SJSA1 (cell line): Measurements from ENCODE around the gene PDZD2. TPM values are rescaled to one million over a fixed set of nuclear protein-coding genes. Genes with fewer than 3 reads are reported as not detected.

Experiments used
- DNase-seq, 2 experiments: peaks; one replicate each; pipeline ENCODE4 v3.0.0-alpha.2; 2015 to 2020; ENCODE audit warnings: low spot score in 2 of 2, low read depth in 1 of 2
- H3K27ac ChIP-seq: fragments of 250-450 bp; sonication (Bioruptor Pico); 2 replicates; pipeline ENCODE4 v1.5.1; 2020; ENCODE audit warnings: mild to moderate bottlenecking, moderate library complexity
- H3K27me3 ChIP-seq: fragments of 250-450 bp; sonication (Bioruptor Pico); replicated peaks from 2 replicates; pipeline ENCODE4 v1.5.1; 2020; ENCODE audit warnings: mild to moderate bottlenecking, moderate library complexity
- H3K36me3 ChIP-seq: fragments of 250-450 bp; sonication (Bioruptor Pico); 2 replicates; pipeline ENCODE4 v1.5.1; 2020; ENCODE audit warnings: mild to moderate bottlenecking
- H3K4me1 ChIP-seq: fragments of 250-450 bp; sonication (Bioruptor Pico); replicated peaks from 2 replicates; pipeline ENCODE4 v1.6.1; 2021; ENCODE audit warnings: mild to moderate bottlenecking
- H3K4me3 ChIP-seq: fragments of 250-450 bp; sonication (Bioruptor Pico); 2 replicates; pipeline ENCODE4 v1.5.1; 2020; ENCODE audit warnings: mild to moderate bottlenecking
- H3K9me3 ChIP-seq: fragments of 250-450 bp; sonication (Bioruptor Pico); replicated peaks from 2 replicates; pipeline ENCODE4 v1.5.1; 2020; ENCODE audit warnings: mild to moderate bottlenecking
- total RNA-seq: library from RNA; depleted of rRNA; stranded (reverse); fragments of >200 nt; shearing (Covaris generic); gene quantifications from 2 replicates; pipeline ENCODE4 v1.2.3, GENCODE V29; 2014

The PDZD2 gene
- total RNA-seq, 1 experiment from 2014 or later, result 0.16 TPM

DNA sequence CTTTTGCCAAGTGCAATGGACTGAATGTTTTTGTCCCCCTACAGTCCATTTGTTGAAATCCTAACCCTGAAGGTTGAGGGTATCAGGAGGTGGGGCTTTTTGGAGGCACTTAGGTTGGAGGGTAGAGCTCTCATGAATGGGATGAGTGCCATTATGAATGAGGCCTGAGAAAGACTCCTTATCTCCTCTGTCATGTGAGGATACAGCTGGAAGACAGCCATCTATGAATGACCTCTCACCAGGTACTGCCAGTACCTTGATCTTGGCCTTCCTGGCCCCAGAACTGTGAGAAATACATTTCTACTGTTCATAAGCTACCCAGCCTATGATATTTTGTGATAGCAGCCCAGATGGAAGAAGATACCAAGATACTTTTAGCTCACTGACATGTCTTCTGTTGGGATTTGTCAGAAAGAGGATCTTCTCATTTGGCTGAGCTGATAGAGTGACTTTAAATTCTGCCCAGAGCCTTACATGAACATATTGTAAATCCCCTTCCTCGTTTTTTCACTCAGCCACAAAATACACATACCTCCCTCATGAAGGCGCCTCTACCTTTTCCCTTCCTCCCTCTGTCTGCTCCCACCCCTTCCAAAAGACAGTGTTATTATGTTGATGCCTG lies 256.4 kb downstream of the PDZD2 start:
- no peaks in the 10 kb centered on the region for H3K27me3 ChIP-seq

DNA sequence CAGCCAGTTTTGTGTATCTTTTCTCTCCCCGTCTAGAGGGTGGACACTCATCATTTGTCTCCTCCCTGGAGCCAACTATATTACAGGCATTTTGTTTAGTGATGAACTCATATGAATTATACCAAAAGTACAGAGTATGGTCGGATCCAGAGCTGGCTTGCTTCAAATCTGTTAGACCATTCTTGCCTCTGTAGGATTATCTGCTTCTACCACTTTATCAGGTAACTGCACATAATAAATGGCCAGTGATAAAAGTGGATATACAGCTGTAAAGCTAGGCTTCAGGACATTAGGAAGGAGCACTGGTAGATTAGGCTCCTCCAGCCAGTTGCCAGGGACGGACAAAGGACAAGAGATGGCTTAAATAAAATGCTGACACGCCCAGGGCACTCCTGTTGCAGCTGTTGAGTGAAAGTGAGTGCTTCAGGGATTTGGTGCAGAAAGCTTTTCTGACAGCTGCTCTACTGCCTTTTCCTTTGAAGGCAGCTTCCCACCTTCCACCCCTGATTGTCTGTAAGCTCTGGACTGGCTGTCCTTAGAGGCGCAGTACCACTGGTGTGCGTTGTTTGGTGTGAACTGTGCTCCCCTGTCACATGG lies 259.2 kb downstream of the PDZD2 start:
- no peak overlapping the region for H3K4me3 ChIP-seq
- H3K9me3 ChIP-seq, result no peaks in the 10 kb centered on the region
- DNase-seq, result no peak
- no peaks in the 10 kb centered on the region for H3K4me1 ChIP-seq
- H3K27me3 ChIP-seq, result no peaks in the 10 kb centered on the region
- no peaks in the 10 kb centered on the region for H3K36me3 ChIP-seq
- H3K27ac ChIP-seq, result no peak overlapping the region

More for the DNA sequence above, 256.4 kb downstream of the PDZD2 start:
- H3K27ac ChIP-seq, result no peak overlapping the region
- H3K4me1 ChIP-seq, result no peaks in the 10 kb centered on the region
- DNase-seq, result no peak
- no peaks in the 10 kb centered on the region for H3K9me3 ChIP-seq
- H3K36me3 ChIP-seq, result no peaks in the 10 kb centered on the region
- H3K4me3 ChIP-seq, result no peak overlapping the region

DNA sequence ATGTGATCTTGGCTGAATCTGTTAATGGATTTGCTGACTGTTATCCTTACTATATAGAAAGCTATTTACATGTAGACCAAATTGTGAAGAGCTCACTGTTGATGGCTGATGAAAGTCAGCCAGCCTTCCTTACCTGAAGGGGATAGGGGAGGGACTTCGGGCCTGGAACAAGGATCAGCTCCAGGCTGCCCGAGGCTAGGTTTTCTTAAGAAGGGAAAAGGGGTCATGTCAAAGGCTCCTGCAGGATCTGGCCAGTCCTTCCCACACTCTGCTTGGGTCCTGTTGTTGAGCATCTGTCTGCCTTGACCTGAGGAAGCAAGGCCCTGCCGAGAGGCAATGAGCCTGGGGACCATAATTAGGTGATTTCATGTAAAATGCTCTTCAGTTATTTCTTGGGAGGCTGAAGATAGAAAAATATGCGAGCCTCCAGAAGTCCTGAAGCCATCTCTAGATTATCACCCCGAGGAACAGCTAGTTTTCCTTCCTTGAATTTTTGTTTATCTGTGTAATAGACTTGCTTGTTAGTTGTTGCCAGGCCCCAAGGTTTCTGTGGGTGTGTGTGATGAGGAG lies 261.4 kb downstream of the PDZD2 start:
- Histone ChIP-seq H3K27me3 (no peaks in the 10 kb centered on the region), H3K27ac (no peak overlapping the region), H3K9me3 (no peaks in the 10 kb centered on the region), H3K4me3 (no peak overlapping the region), H3K36me3 (no peaks in the 10 kb centered on the region), H3K4me1 (no peaks in the 10 kb centered on the region)
- DNase-seq, result no peak

DNA sequence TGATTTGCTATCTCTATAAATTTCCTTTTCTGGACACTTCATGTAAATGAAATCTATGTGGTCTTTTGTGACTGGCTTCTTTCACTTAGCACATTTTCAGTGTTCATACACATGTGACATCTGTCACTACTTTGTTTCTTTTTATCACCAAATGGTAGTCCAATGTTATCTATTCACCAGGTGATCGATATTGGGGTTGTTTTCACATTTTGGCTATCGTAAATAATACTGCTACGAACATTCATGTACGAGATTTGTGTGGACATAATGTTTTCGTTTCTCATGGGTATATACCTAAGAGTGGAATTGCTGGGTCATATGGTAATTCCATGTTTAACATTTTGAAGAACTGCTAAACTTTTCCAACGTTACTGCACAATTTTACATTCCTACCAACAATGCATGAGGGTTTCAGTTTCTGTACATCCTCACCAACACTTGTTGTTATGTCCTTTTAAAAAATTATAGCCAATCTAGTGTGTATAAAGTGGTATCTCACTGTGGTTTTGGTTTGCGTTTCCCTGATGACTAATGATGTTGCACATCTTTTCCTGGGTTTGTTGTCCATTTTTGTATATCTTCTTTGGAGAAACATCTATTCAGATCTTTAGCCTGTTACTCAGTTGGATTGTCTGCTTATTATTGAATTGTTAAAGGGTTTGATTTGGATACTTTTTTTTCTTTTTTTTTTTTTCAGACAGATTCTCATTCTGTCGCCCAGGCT lies 263.0 kb downstream of the PDZD2 start:
- H3K36me3 ChIP-seq, result no peaks in the 10 kb centered on the region
- no peak overlapping the region for H3K27ac ChIP-seq
- no peaks in the 10 kb centered on the region for H3K4me1 ChIP-seq
- no peaks in the 10 kb centered on the region for H3K27me3 ChIP-seq
- no peak overlapping the region for H3K4me3 ChIP-seq
- DNase-seq, result no peak
- no peaks in the 10 kb centered on the region for H3K9me3 ChIP-seq

DNA sequence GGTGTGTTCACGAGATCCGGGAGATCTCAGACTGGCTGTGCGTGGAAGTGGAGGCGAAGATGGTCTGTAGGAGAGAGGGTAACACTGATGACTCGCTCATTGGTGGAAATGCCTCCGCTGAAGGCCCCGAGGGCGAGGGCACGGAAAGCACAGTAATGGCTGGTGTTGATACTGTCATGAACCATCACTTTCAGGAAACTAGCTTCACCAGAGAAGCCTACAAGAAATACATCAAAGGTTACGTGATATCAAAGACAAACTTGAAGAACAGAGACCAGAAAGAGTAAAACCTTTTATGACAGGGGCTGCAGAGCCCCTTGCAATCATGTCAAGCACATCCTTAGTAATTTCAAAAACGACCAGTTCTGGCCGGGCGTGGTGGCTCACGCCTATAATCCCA lies 269.5 kb downstream of the PDZD2 start:
- no peaks in the 10 kb centered on the region for H3K9me3 ChIP-seq
- H3K4me3 ChIP-seq, result no peak overlapping the region
- no peak overlapping the region for H3K27ac ChIP-seq
- no peak for DNase-seq
- no peaks in the 10 kb centered on the region for H3K36me3 ChIP-seq
- H3K4me1 ChIP-seq, result no peaks in the 10 kb centered on the region
- no peaks in the 10 kb centered on the region for H3K27me3 ChIP-seq

DNA sequence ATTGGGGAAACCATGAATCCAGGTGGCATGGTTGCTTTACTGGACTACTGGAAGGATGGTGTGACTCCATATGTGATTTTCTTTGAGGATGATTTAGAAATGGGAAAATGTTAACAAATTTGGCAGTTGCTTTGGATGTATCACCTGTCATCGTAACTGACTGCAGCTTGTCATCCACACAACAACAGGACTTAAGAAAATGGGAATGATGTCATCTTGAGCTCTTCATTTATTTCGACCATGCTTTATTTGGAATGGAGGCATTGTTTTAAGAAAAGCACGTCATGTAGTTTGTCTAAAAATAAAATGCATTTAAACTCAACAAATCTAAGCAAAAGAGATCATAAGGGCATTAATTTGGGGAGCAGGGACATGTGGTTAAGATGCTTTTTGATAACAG lies 270.1 kb downstream of the PDZD2 start:
- Histone ChIP-seq H3K27ac (no peak overlapping the region), H3K9me3 (no peaks in the 10 kb centered on the region), H3K4me1 (no peaks in the 10 kb centered on the region), H3K36me3 (no peaks in the 10 kb centered on the region), H3K4me3 (no peak overlapping the region), H3K27me3 (no peaks in the 10 kb centered on the region)
- no peak for DNase-seq

DNA sequence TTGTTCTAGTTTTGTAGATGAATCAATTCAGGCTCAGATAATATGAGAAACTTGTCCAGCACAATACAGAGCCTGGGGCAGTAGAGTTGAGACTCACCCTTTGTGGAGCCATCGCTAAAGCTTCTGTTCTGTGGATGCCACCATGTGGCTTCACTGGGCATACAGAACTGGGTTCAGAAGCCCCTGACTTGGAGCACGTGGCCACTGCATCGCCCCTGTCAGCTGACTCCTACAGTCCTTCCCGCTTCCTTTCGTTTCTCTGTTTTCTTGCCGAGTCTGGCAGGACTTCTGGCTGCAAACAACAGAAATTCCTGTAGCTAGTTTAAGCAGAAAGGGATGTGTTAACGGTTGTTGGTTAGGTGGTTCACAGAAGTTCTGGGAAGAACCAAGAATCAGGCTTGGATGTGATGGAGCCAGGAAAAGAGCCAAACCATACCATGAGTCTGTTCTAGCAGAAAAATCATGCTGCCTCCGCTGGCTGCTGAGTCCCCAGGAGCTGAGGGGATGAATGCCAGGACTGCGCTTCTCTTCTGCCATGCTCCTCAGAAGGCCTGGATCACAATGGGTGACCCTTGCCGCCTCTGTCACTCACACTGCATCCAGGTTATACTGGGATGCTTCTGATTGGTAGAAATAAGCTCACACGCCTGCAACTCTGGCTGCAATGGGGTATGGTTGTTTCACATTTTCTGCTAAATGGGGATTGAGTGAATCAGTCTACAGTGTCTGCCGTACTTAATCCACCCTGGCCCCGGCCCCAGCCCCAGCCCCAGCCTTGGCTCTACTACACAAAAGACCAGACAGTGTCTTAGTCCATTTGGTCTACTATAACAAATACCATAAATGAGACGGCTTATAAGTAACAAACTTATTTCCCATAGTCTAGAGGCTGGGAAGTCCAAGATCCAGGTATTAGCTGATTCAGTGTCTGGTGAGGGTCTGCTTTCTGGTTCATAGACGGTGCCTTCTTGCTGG lies 272.6 kb downstream of the PDZD2 start:
- Histone ChIP-seq H3K27me3 (no peaks in the 10 kb centered on the region), H3K27ac (no peak overlapping the region), H3K4me1 (no peaks in the 10 kb centered on the region), H3K4me3 (no peak overlapping the region), H3K9me3 (no peaks in the 10 kb centered on the region), H3K36me3 (no peaks in the 10 kb centered on the region)
- no peak for DNase-seq

DNA sequence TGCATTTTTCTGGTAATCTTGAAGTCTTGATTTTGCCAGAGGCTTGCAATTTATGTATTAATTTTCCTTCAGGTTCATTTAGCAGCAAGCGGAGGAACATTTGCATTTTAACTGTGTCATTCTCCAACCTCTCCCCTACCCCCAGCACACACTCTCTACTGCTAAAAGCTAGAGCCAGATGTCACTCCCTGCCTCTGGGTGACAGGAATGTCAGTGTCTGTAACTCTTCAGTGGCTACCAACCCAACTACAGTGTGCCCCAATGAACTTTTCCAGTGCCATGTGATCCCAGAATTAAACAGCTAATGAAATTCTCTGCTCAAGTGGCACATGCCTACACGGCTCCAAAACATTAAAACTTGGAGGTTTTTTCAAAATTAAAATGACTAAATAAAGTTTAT lies 274.9 kb downstream of the PDZD2 start:
- H3K9me3 ChIP-seq, result no peaks in the 10 kb centered on the region
- no peak overlapping the region for H3K4me3 ChIP-seq
- H3K27me3 ChIP-seq, result no peaks in the 10 kb centered on the region
- no peaks in the 10 kb centered on the region for H3K4me1 ChIP-seq
- no peak overlapping the region for H3K27ac ChIP-seq
- DNase-seq, result no peak
- H3K36me3 ChIP-seq, result no peaks in the 10 kb centered on the region

DNA sequence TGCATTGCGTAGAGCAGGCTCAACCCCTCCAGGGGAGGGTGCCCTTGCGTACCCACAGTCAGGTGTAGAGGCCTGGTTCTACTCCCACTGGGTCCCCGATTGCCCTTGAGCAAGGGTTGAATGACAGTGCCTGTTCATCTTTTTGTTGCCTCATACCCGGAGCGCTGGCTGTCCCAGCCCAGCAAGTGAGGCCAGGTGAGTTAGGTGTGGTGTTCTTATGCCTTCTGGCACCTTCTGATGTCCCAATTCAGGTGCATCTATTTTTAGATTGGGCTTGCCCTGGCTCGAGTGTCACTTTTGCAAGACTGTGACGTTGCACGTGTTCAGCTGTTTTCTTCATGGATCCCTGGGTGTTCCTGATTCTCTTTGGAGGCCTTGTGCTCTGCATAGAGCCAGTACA lies 277.4 kb downstream of the PDZD2 start:
- Histone ChIP-seq H3K4me3 (no peak overlapping the region), H3K9me3 (no peaks in the 10 kb centered on the region), H3K27ac (no peak overlapping the region), H3K4me1 (no peaks in the 10 kb centered on the region), H3K27me3 (no peaks in the 10 kb centered on the region), H3K36me3 (no peaks in the 10 kb centered on the region)
- DNase-seq, result no peak

DNA sequence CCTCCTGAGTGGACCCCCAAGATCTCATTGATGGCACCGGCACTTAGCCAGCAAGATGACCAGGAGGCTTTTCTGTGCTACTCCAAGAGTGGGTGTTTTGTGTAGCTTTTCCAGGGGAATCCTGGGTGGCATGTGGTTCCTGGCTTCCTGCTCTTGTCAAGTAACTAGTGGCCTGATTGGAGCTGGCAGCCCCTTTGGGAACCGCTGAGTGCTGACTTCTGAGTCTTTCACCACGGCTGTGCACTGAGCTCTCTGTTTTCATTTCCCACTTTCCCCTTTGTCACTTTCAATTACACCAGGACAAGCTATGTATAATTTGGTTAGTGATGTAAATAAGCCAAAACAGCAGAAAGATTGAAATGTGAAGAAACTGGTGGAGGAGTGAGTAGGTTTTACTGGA lies 279.8 kb downstream of the PDZD2 start:
- no peaks in the 10 kb centered on the region for H3K4me1 ChIP-seq
- H3K27ac ChIP-seq, result no peak overlapping the region
- H3K4me3 ChIP-seq, result no peak overlapping the region
- no peak for DNase-seq
- no peaks in the 10 kb centered on the region for H3K27me3 ChIP-seq
- H3K9me3 ChIP-seq, result no peaks in the 10 kb centered on the region
- H3K36me3 ChIP-seq, result no peaks in the 10 kb centered on the region

DNA sequence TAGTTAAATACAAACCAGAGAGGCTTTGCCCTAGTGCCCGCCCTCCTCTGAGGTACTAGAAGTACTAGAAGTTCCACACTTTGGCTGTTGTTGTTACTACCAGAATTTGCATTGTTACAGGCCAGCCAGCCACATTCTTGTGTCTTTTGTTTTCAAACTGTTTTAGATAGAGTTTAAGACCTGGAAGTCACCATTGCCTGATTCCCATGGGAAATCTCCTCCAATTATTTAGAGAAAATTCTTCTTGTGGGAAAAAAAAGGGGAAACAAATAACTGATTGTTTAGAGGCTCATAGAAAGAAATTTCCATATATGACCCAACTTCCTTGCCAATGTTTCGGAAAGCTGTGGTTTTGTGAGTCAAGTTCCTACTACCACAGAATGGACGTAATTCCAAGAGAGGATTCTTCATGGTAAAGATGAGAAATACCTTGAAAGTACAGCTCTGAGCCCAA lies 282.9 kb downstream of the PDZD2 start:
- Histone ChIP-seq H3K4me3 (no peak overlapping the region), H3K27ac (peak overlapping the region; percentile 38; the same call in 1 of the 2 replicates), H3K36me3 (no peaks in the 10 kb centered on the region), H3K9me3 (no peaks in the 10 kb centered on the region), H3K27me3 (no peaks in the 10 kb centered on the region), H3K4me1 (no peaks in the 10 kb centered on the region)
- peak in 1 of 2 experiments; percentile 28 for DNase-seq

DNA sequence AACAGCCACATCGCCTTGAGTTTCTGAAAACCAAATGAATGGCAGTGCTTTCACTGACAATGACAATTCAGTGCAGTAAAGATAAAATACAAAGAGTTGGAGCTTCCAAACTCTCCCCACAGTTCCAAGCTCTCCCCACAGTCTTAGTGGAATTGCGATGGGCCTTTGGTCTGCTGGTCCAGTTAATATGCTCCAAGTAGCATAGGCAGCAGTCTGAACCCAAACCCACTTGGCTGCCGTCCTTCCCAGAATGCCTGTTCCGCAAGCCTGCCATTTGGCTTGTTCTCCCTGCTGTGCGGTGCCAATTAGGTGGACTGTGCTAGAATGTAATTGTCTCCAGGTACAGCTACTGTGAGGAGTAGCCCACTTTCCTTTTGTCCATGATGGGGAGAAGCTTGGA lies 285.1 kb downstream of the PDZD2 start:
- H3K27me3 ChIP-seq, result no peaks in the 10 kb centered on the region
- no peak overlapping the region for H3K4me3 ChIP-seq
- no peak overlapping the region for H3K27ac ChIP-seq
- DNase-seq, result no peak
- H3K4me1 ChIP-seq, result no peaks in the 10 kb centered on the region
- H3K36me3 ChIP-seq, result no peaks in the 10 kb centered on the region
- H3K9me3 ChIP-seq, result no peaks in the 10 kb centered on the region

DNA sequence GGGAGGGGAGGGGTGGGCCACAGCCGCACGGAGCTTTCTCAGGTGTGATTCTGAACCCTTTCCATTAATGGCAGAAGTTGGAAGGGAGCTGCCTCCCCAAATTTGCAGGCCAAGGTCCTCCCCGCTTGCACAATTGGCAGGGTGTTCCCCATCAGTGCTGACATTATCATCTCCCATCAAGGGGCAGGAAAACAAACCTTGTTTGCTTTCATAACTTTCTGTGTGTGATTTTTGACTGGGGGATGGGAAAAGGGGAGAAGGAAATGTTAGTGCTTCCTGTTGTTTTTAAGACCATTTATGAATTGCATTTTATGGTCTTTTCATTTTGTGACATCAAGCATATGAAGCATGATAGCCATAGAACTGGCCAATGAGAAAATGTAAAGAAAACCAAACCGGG lies 292.9 kb downstream of the PDZD2 start:
- no peak for DNase-seq
- no peak overlapping the region for H3K27ac ChIP-seq
- H3K27me3 ChIP-seq, result no peaks in the 10 kb centered on the region
- no peak overlapping the region for H3K4me3 ChIP-seq
- H3K36me3 ChIP-seq, result no peaks in the 10 kb centered on the region
- no peaks in the 10 kb centered on the region for H3K9me3 ChIP-seq
- no peaks in the 10 kb centered on the region for H3K4me1 ChIP-seq
